ENCODE results near the gene LIN7C. TPM values are rescaled to one million over a fixed set of nuclear protein-coding genes. Genes with fewer than 3 reads are reported as not detected.

Gene LIN7C
- total and polyA plus RNA-seq, 9 of the 15 experiments (the other 6 are each of a cell fraction or from before 2014, with no cell fraction given), result 10.8 to 52.7 (median 21.5) TPM

GRCh38 chr11:27472398-27473016, 34.1 kb downstream of the LIN7C start, which contains the start of gene LGR4 (continued):
- TF ChIP-seq BRCA1 (IDR thresholded peaks at IDR 0.05), result no peak
- no peak for TF ChIP-seq BRCA1 (CRISPR knock-in tag; IDR thresholded peaks at IDR 0.05)
- no peak for TF ChIP-seq MECOM (CRISPR knock-in tag; IDR thresholded peaks at IDR 0.05)
- TF ChIP-seq ZNF77 (CRISPR knock-in tag; IDR thresholded peaks at IDR 0.05), result no peak
- no peak for TF ChIP-seq BCOR (IDR thresholded peaks at IDR 0.05)
- no peak for TF ChIP-seq ZNF184 (CRISPR knock-in tag; IDR thresholded peaks at IDR 0.05)
- TF ChIP-seq NFXL1 (CRISPR knock-in tag; IDR thresholded peaks at IDR 0.05), result no peak
- no peak for TF ChIP-seq POLR3A (IDR thresholded peaks at IDR 0.05; ENCODE audit: borderline replicate concordance, extremely low read depth, insufficient read depth, insufficient read length)
- no peak for TF ChIP-seq HLTF (IDR thresholded peaks at IDR 0.05)
- TF ChIP-seq ZNF212 (CRISPR knock-in tag; IDR thresholded peaks at IDR 0.05), result no peak
- no peak for TF ChIP-seq HNRNPUL1 (IDR thresholded peaks at IDR 0.05; ENCODE audit: low read length)
- peak; percentile 52; the same call in 1 of the 2 replicates for TF ChIP-seq ZBTB17 (CRISPR knock-in tag; IDR thresholded peaks at IDR 0.05)
- no peak for TF ChIP-seq C11orf30 (IDR thresholded peaks at IDR 0.05; ENCODE audit: low read depth)
- TF ChIP-seq TEAD4 (IDR thresholded peaks at IDR 0.05; ENCODE audit: low read length), result no peak
- TF ChIP-seq TEAD4 (CRISPR knock-in tag; IDR thresholded peaks at IDR 0.05; ENCODE audit: borderline replicate concordance), result no peak
- no peak for TF ChIP-seq ZNF253 (CRISPR knock-in tag; conservative IDR thresholded peaks at IDR 0.05)
- TF ChIP-seq, protein P1, sequence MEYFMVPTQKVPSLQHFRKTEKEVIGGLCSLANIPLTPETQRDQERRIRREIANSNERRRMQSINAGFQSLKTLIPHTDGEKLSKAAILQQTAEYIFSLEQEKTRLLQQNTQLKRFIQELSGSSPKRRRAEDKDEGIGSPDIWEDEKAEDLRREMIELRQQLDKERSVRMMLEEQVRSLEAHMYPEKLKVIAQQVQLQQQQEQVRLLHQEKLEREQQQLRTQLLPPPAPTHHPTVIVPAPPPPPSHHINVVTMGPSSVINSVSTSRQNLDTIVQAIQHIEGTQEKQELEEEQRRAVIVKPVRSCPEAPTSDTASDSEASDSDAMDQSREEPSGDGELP (CRISPR knock-in tag; IDR thresholded peaks at IDR 0.05; ENCODE audit: borderline replicate concordance), result no peak
- no peak for TF ChIP-seq SREBF2 (CRISPR knock-in tag; IDR thresholded peaks at IDR 0.05)
- TF ChIP-seq ATF7 (IDR thresholded peaks at IDR 0.05), result no peak
- no peak for TF ChIP-seq ZNF592 (IDR thresholded peaks at IDR 0.05)
- TF ChIP-seq YBX1 (IDR thresholded peaks at IDR 0.05), result no peak
- TF ChIP-seq ZEB2 (IDR thresholded peaks at IDR 0.05), result no peak
- no peak for TF ChIP-seq STAT6 (CRISPR knock-in tag; IDR thresholded peaks at IDR 0.05)
- TF ChIP-seq TCF3 (CRISPR knock-in tag; IDR thresholded peaks at IDR 0.05), result no peak
- TF ChIP-seq JUNB (CRISPR knock-in tag; conservative IDR thresholded peaks at IDR 0.05), result no peak
- TF ChIP-seq HMGN3 (IDR thresholded peaks at IDR 0.05; ENCODE audit: borderline replicate concordance, extremely low read depth, insufficient read length, low read depth, low read length), result peak; percentile 50
